IPS-18a (cell line): ENCODE data around the gene RAET1G.

ENCODE experiments used
- H3K27ac ChIP-seq: one replicate; pipeline ENCODE4 v1.5.1; 2013; ENCODE audit warnings: low read length
- H3K27me3 ChIP-seq: one replicate; pipeline ENCODE4 v1.6.1; 2013; ENCODE audit warnings: mild to moderate bottlenecking, low read length; ENCODE audit not compliant: control insufficient read depth, insufficient read depth
- H3K36me3 ChIP-seq: one replicate; pipeline ENCODE4 v1.6.1; 2013; ENCODE audit warnings: low read depth, low read length; ENCODE audit not compliant: control insufficient read depth
- H3K4me1 ChIP-seq: one replicate; pipeline ENCODE4 v1.6.1; 2013; ENCODE audit warnings: low read depth, low read length; ENCODE audit not compliant: control insufficient read depth
- H3K4me3 ChIP-seq: one replicate; pipeline ENCODE4 v1.5.1; 2013; ENCODE audit warnings: low read length
- H3K9ac ChIP-seq: one replicate; pipeline ENCODE4 v1.6.1; 2013; ENCODE audit warnings: mild to moderate bottlenecking, low read length, moderate library complexity
- H3K9me3 ChIP-seq: one replicate; pipeline ENCODE4 v1.6.1; 2013; ENCODE audit warnings: low read depth, low read length; ENCODE audit not compliant: control insufficient read depth

Gene RAET1G

GRCh38 chr6:149884617-149885016 is 38.3 kb downstream of the RAET1G start:
- Histone ChIP-seq H3K36me3 (no peaks in the 10 kb centered on the region), H3K9ac (no peak overlapping the region), H3K4me3 (no peak overlapping the region), H3K9me3 (no peaks in the 10 kb centered on the region), H3K4me1 (no peaks in the 10 kb centered on the region), H3K27ac (no peak overlapping the region), H3K27me3 (peaks cover 7% of the 10 kb centered on the region)

GRCh38 chr6:149884215-149884614 is 38.7 kb downstream of the RAET1G start:
- H3K27ac ChIP-seq, result no peak overlapping the region
- no peak overlapping the region for H3K4me3 ChIP-seq
- no peaks in the 10 kb centered on the region for H3K9me3 ChIP-seq
- H3K9ac ChIP-seq, result no peak overlapping the region
- H3K36me3 ChIP-seq, result no peaks in the 10 kb centered on the region
- no peaks in the 10 kb centered on the region for H3K4me1 ChIP-seq
- H3K27me3 ChIP-seq, result peaks cover 7% of the 10 kb centered on the region

- no peaks in the 10 kb centered on the region for H3K36me3 ChIP-seq
- peaks cover 7% of the 10 kb centered on the region for H3K27me3 ChIP-seq
- no peak overlapping the region for H3K4me3 ChIP-seq
- no peak overlapping the region for H3K27ac ChIP-seq
- no peaks in the 10 kb centered on the region for H3K9me3 ChIP-seq
- H3K4me1 ChIP-seq, result no peaks in the 10 kb centered on the region
- no peak overlapping the region for H3K9ac ChIP-seq
These were observed 41.1 kb downstream of the RAET1G start for GRCh38 chr6:149881860-149882259.

- Histone ChIP-seq H3K4me3 (no peak overlapping the region), H3K36me3 (no peaks in the 10 kb centered on the region), H3K9ac (no peak overlapping the region), H3K27ac (no peak overlapping the region), H3K27me3 (peaks cover 7% of the 10 kb centered on the region), H3K9me3 (no peaks in the 10 kb centered on the region), H3K4me1 (no peaks in the 10 kb centered on the region)
These were observed 41.7 kb downstream of the RAET1G start for GRCh38 chr6:149881066-149881766.

GRCh38 chr6:149877659-149878058 is 45.3 kb downstream of the RAET1G start:
- no peaks in the 10 kb centered on the region for H3K27me3 ChIP-seq
- H3K27ac ChIP-seq, result no peak overlapping the region
- no peak overlapping the region for H3K9ac ChIP-seq
- no peaks in the 10 kb centered on the region for H3K9me3 ChIP-seq
- H3K36me3 ChIP-seq, result no peaks in the 10 kb centered on the region
- no peaks in the 10 kb centered on the region for H3K4me1 ChIP-seq
- no peak overlapping the region for H3K4me3 ChIP-seq

- H3K27ac ChIP-seq, result no peak overlapping the region
- H3K4me3 ChIP-seq, result no peak overlapping the region
- H3K4me1 ChIP-seq, result no peaks in the 10 kb centered on the region
- no peak overlapping the region for H3K9ac ChIP-seq
- no peaks in the 10 kb centered on the region for H3K27me3 ChIP-seq
- no peaks in the 10 kb centered on the region for H3K36me3 ChIP-seq
- H3K9me3 ChIP-seq, result no peaks in the 10 kb centered on the region
These were observed 46.5 kb downstream of the RAET1G start for GRCh38 chr6:149876241-149876933.

- H3K36me3 ChIP-seq, result no peaks in the 10 kb centered on the region
These were observed 50.7 kb downstream of the RAET1G start for GRCh38 chr6:149872233-149872632.

GRCh38 chr6:149871182-149871581 is 51.7 kb downstream of the RAET1G start:
- Histone ChIP-seq H3K36me3 (no peaks in the 10 kb centered on the region), H3K9ac (no peak overlapping the region), H3K27ac (no peak overlapping the region), H3K4me3 (no peak overlapping the region), H3K27me3 (no peaks in the 10 kb centered on the region), H3K9me3 (no peaks in the 10 kb centered on the region), H3K4me1 (peaks cover 10% of the 10 kb centered on the region)

More at GRCh38 chr6:149872233-149872632, 50.7 kb downstream of the RAET1G start:
- H3K27me3 ChIP-seq, result no peaks in the 10 kb centered on the region
- H3K4me3 ChIP-seq, result no peak overlapping the region
- H3K4me1 ChIP-seq, result peaks cover 10% of the 10 kb centered on the region
- H3K9ac ChIP-seq, result no peak overlapping the region
- H3K27ac ChIP-seq, result no peak overlapping the region
- no peaks in the 10 kb centered on the region for H3K9me3 ChIP-seq

- Histone ChIP-seq H3K9me3 (no peaks in the 10 kb centered on the region), H3K27ac (no peak overlapping the region), H3K4me3 (no peak overlapping the region), H3K4me1 (peaks cover 15% of the 10 kb centered on the region), H3K9ac (no peak overlapping the region), H3K36me3 (no peaks in the 10 kb centered on the region), H3K27me3 (no peaks in the 10 kb centered on the region)
These were observed 53.5 kb downstream of the RAET1G start for GRCh38 chr6:149869275-149869892.

GRCh38 chr6:149867876-149868640 is 54.9 kb downstream of the RAET1G start:
- no peak overlapping the region for H3K27ac ChIP-seq
- peaks cover under 1% of the 10 kb centered on the region for H3K27me3 ChIP-seq
- H3K9ac ChIP-seq, result no peak overlapping the region
- H3K36me3 ChIP-seq, result no peaks in the 10 kb centered on the region
- H3K4me3 ChIP-seq, result no peak overlapping the region
- H3K4me1 ChIP-seq, result peaks cover 15% of the 10 kb centered on the region
- no peaks in the 10 kb centered on the region for H3K9me3 ChIP-seq
